Body of pancreas (tissue), 4 donors: ENCODE results near the gene METTL6. TPM values are rescaled to one million over a fixed set of nuclear protein-coding genes. Genes with fewer than 3 reads are reported as not detected.

Experiments
- ATAC-seq: fragments of 150-250 bp; one replicate; pipeline ENCODE4 v1.9.1; 2016
- DNase-seq, 4 donors: peaks; one replicate each; pipeline ENCODE4 v3.0.0-alpha.2; 2019
- H3K27ac ChIP-seq, 4 donors: fragments of 200-600 bp; sonication (generic); 1 replicate in 3 of 4; 2 replicates in 1 of 4; pipeline versions ENCODE4 v1.5.1 to v1.6.1; 2016 to 2019; ENCODE audit warnings: mild to moderate bottlenecking in 1 of 4, mixed read lengths in 1 of 4, moderate library complexity in 1 of 4
- H3K27me3 ChIP-seq, 2 donors: fragments of 200-600 bp; sonication (generic); one replicate each; pipeline ENCODE4 v1.6.0; 2016; ENCODE audit warnings: mild to moderate bottlenecking in 1 of 2
- H3K36me3 ChIP-seq, 2 donors: fragments of 200-600 bp; sonication (generic); replicated peaks in 1 of 2; 2 replicates each; pipeline ENCODE4 v1.5.1; 2016; ENCODE audit warnings: low read depth in 2 of 2; ENCODE audit not compliant: insufficient read depth in 1 of 2
- H3K4me1 ChIP-seq: fragments of 200-600 bp; sonication (generic); one replicate; pipeline ENCODE4 v1.6.0; 2016
- H3K4me3 ChIP-seq, 2 donors: fragments of 200-600 bp; sonication (generic); 1 replicate in 1 of 2; 2 replicates in 1 of 2; pipeline ENCODE4 v1.5.1; 2016 to 2019
- H3K9me3 ChIP-seq, 3 donors: fragments of 200-600 bp; sonication (generic); 1 replicate in 2 of 3; 2 replicates in 1 of 3; pipeline ENCODE4 v1.5.1; 2016
- CTCF ChIP-seq, 7 experiments: fragments of 450-650 bp in 4 of 7; fragments of 200-600 bp in 3 of 7; sonication (generic) in 3 of 7; IDR thresholded peaks; one replicate each; pipeline ENCODE4 v1.5.1; 2016 to 2019; ENCODE audit warnings: antibody characterized with exemption in 7 of 7
- POLR2A ChIP-seq, 3 donors: fragments of 450-650 bp; IDR thresholded peaks; one replicate each; pipeline ENCODE4 v1.6.1; 2016; ENCODE audit warnings: antibody characterized with exemption in 3 of 3, mild to moderate bottlenecking in 2 of 3
- WGBS, 2 donors: methylation state at CpG; one replicate each; pipeline ENCODE4 v1.1.5; 2017; 5-methylcytosine and 5-hydroxymethylcytosine counted together
- intact Hi-C: fragments of 100-400 bp; cut with DNase I; formaldehyde crosslinking; loops from one replicate; pipeline ENCODE4 v1.15.1; 2023
- total RNA-seq, 2 donors: library from RNA; depleted of rRNA; stranded (reverse); fragments of >200 nt; gene quantifications; one replicate each; pipeline ENCODE4 v1.1.0, GENCODE V29; 2016

METTL6 gene
- total RNA-seq, 2 donors from 2014 or later: 3.3 to 14.5 TPM

- DNase-seq (no peak), ATAC-seq (no peak)
- TF ChIP-seq CTCF (IDR thresholded peaks at IDR 0.05) (no peak), POLR2A (IDR thresholded peaks at IDR 0.05) (no peak)
- Histone ChIP-seq H3K9me3 (no peaks in the 10 kb centered on the region), H3K27me3 (no peaks in the 10 kb centered on the region), H3K4me1 (no peaks in the 10 kb centered on the region), H3K27ac (no peak overlapping the region), H3K36me3 (peaks cover 3 to 17% of the 10 kb centered on the region in 2 donors), H3K4me3 (no peak overlapping the region)
- WGBS, 2 donors: 92 to 97% methylated on average over 4 of the region's 4 CpGs
- intact Hi-C loops: loop anchor here (10.0 kb wide), 1 partner anchor 130 kb away; no protein-coding TSS in a partner anchor
Observed at GRCh38 chr3:15434756-15435155, 7.4 kb upstream of the METTL6 start.

- H3K36me3 ChIP-seq: peaks cover 0 to 14% of the 10 kb centered on the region in 2 donors
- H3K4me1 ChIP-seq: peaks cover 9% of the 10 kb centered on the region
- 93 to 96% methylated on average over 1 of the region's 1 CpG for WGBS, 2 donors
- H3K4me3 ChIP-seq: no peak overlapping the region
- no peak for DNase-seq
- H3K9me3 ChIP-seq: no peaks in the 10 kb centered on the region
- no peak for ATAC-seq
- TF ChIP-seq POLR2A (IDR thresholded peaks at IDR 0.05) (no peak), CTCF (IDR thresholded peaks at IDR 0.05) (no peak)
- intact Hi-C loops: loop anchor here (10.0 kb wide), 1 partner anchor 131 kb away; no protein-coding TSS in a partner anchor
- no peaks in the 10 kb centered on the region for H3K27me3 ChIP-seq
- no peak overlapping the region for H3K27ac ChIP-seq
Observed at GRCh38 chr3:15433531-15433930, 6.2 kb upstream of the METTL6 start.

GRCh38 chr3:15431256-15431837, 4.0 kb upstream of the METTL6 start:
- TF ChIP-seq CTCF (IDR thresholded peaks at IDR 0.05) (no peak), POLR2A (IDR thresholded peaks at IDR 0.05) (no peak)
- Histone ChIP-seq H3K4me1 (peaks cover 14% of the 10 kb centered on the region), H3K36me3 (peaks cover 0 to 13% of the 10 kb centered on the region in 2 donors), H3K27me3 (no peaks in the 10 kb centered on the region), H3K9me3 (no peaks in the 10 kb centered on the region), H3K27ac (no peak overlapping the region), H3K4me3 (no peak overlapping the region)
- intact Hi-C loops: loop anchor here (10.0 kb wide), 1 partner anchor 133 kb away; no protein-coding TSS in a partner anchor
- no peak for DNase-seq
- ATAC-seq: no peak
- WGBS, 2 donors: 69 to 72% methylated on average over 3 of the region's 3 CpGs

- peaks cover 21% of the 10 kb centered on the region for H3K4me1 ChIP-seq
- intact Hi-C loops: loop anchor here (10.0 kb wide), 1 partner anchor 134 kb away; no protein-coding TSS in a partner anchor
- peaks cover 0 to 11% of the 10 kb centered on the region in 2 donors for H3K36me3 ChIP-seq
- H3K4me3 ChIP-seq: no peak overlapping the region
- no peak for DNase-seq
- no peak for TF ChIP-seq POLR2A (IDR thresholded peaks at IDR 0.05)
- no peak for TF ChIP-seq CTCF (IDR thresholded peaks at IDR 0.05)
- no peak overlapping the region for H3K27ac ChIP-seq
- H3K27me3 ChIP-seq: no peaks in the 10 kb centered on the region
- WGBS, 2 donors: 85% methylated on average over 1 of the region's 1 CpG
- ATAC-seq: no peak
- H3K9me3 ChIP-seq: no peaks in the 10 kb centered on the region
Observed at GRCh38 chr3:15430624-15431023, 3.3 kb upstream of the METTL6 start.

- WGBS, 2 donors: 89 to 91% methylated on average over 6 of the region's 6 CpGs
- intact Hi-C loops: no loop called here
- Histone ChIP-seq H3K4me3 (no peak overlapping the region), H3K27me3 (no peaks in the 10 kb centered on the region), H3K36me3 (peaks cover 0 to 4% of the 10 kb centered on the region in 2 donors), H3K27ac (no peak overlapping the region), H3K4me1 (peaks cover 22% of the 10 kb centered on the region), H3K9me3 (no peaks in the 10 kb centered on the region)
- no peak for DNase-seq
- no peak for ATAC-seq
- TF ChIP-seq CTCF (IDR thresholded peaks at IDR 0.05) (no peak), POLR2A (IDR thresholded peaks at IDR 0.05) (no peak)
Observed at GRCh38 chr3:15429080-15429479, 1.7 kb upstream of the METTL6 start.
